Breast epithelium (tissue), 4 donors: Measurements from ENCODE around the gene RBPJ. TPM values are rescaled to one million over a fixed set of nuclear protein-coding genes. Genes with fewer than 3 reads are reported as not detected.

Experiments
- DNase-seq, 2 donors: peaks; one replicate each; pipeline ENCODE4 v3.0.0-alpha.2; 2019; ENCODE audit warnings: low spot score in 2 of 2
- H3K27ac ChIP-seq, 2 donors: fragments of 200-600 bp; sonication (generic) in 1 of 2; one replicate each; pipeline ENCODE4 v1.5.1; 2016 to 2019; ENCODE audit warnings: mild to moderate bottlenecking in 1 of 2
- H3K27me3 ChIP-seq, 2 donors: fragments of 200-600 bp; sonication (generic) in 1 of 2; one replicate each; pipeline versions ENCODE4 v1.5.1 to v1.6.0; 2017 to 2019; ENCODE audit warnings: control low read depth in 1 of 2, mild to moderate bottlenecking in 1 of 2
- H3K36me3 ChIP-seq: fragments of 200-600 bp; one replicate; pipeline ENCODE4 v1.5.1; 2019
- H3K4me1 ChIP-seq, 2 donors: fragments of 200-600 bp; sonication (generic); one replicate each; pipeline ENCODE4 v1.5.1; 2016 to 2019; ENCODE audit warnings: control low read depth in 1 of 2
- H3K4me3 ChIP-seq, 3 donors: fragments of 200-600 bp; sonication (generic); 1 replicate in 2 of 3; 2 replicates in 1 of 3; pipeline ENCODE4 v1.5.1; 2016 to 2019; ENCODE audit warnings: mild to moderate bottlenecking in 3 of 3, moderate library complexity in 2 of 3
- H3K9me3 ChIP-seq, 2 donors: fragments of 200-600 bp; sonication (generic) in 1 of 2; one replicate each; pipeline ENCODE4 v1.5.1; 2016 to 2019; ENCODE audit warnings: control low read depth in 1 of 2
- CTCF ChIP-seq, 3 donors: fragments of 450-650 bp; IDR thresholded peaks; one replicate each; pipeline ENCODE4 v1.5.1; 2016 to 2017; ENCODE audit warnings: antibody characterized with exemption in 3 of 3, mild to moderate bottlenecking in 3 of 3, moderate library complexity in 3 of 3
- POLR2A ChIP-seq: fragments of 450-650 bp; IDR thresholded peaks from one replicate; pipeline ENCODE4 v1.6.1; 2016; ENCODE audit warnings: antibody characterized with exemption, mild to moderate bottlenecking, moderate library complexity
- POLR2AphosphoS5 ChIP-seq, 3 donors: sonication (generic); formaldehyde crosslinking; IDR thresholded peaks; one replicate each; pipeline ENCODE4 v1.6.1; 2017; ENCODE audit warnings: antibody characterized with exemption in 3 of 3
- intact Hi-C: fragments of 100-400 bp; cut with DNase I; formaldehyde crosslinking; loops from one replicate; pipeline ENCODE4 v1.15.1; 2023; ENCODE audit warnings: low total_unique reads
- total RNA-seq, 3 donors: library from RNA; depleted of rRNA; stranded (reverse); fragments of >200 nt; gene quantifications; one replicate each; pipeline ENCODE4 v1.1.0, GENCODE V29; 2016

The RBPJ gene
- total RNA-seq, 3 donors from 2014 or later, result 64.9 to 143 (median 88.7) TPM

GRCh38 chr4:26279446-26279845 lies 41.4 kb upstream of the RBPJ start:
- H3K4me1 ChIP-seq, result no peaks in the 10 kb centered on the region
- DNase-seq, result no peak
- TF ChIP-seq POLR2A, result no peak
- TF ChIP-seq POLR2AphosphoS5 (IDR thresholded peaks at IDR 0.05), result no peak
- TF ChIP-seq CTCF (IDR thresholded peaks at IDR 0.05), result no peak
- intact Hi-C loops, result no loop called here
- no peaks in the 10 kb centered on the region for H3K27me3 ChIP-seq
- no peaks in the 10 kb centered on the region for H3K36me3 ChIP-seq
- H3K4me3 ChIP-seq, result no peak overlapping the region
- no peak overlapping the region for H3K27ac ChIP-seq
- H3K9me3 ChIP-seq, result no peaks in the 10 kb centered on the region

GRCh38 chr4:26281881-26282280 lies 38.9 kb upstream of the RBPJ start:
- no peaks in the 10 kb centered on the region for H3K9me3 ChIP-seq
- no peaks in the 10 kb centered on the region for H3K36me3 ChIP-seq
- no peak overlapping the region for H3K27ac ChIP-seq
- TF ChIP-seq CTCF (IDR thresholded peaks at IDR 0.05), result no peak
- no peak for TF ChIP-seq POLR2AphosphoS5 (IDR thresholded peaks at IDR 0.05)
- TF ChIP-seq POLR2A, result no peak
- H3K4me1 ChIP-seq, result no peaks in the 10 kb centered on the region
- no peak overlapping the region for H3K4me3 ChIP-seq
- intact Hi-C loops, result no loop called here
- no peak for DNase-seq
- no peaks in the 10 kb centered on the region for H3K27me3 ChIP-seq

GRCh38 chr4:26284536-26284935 lies 36.3 kb upstream of the RBPJ start:
- no peaks in the 10 kb centered on the region for H3K9me3 ChIP-seq
- TF ChIP-seq POLR2AphosphoS5 (IDR thresholded peaks at IDR 0.05) (no peak), POLR2A (no peak), CTCF (IDR thresholded peaks at IDR 0.05) (no peak)
- no peaks in the 10 kb centered on the region for H3K4me1 ChIP-seq
- H3K36me3 ChIP-seq, result no peaks in the 10 kb centered on the region
- H3K27ac ChIP-seq, result no peak overlapping the region
- H3K27me3 ChIP-seq, result no peaks in the 10 kb centered on the region
- no peak overlapping the region for H3K4me3 ChIP-seq
- intact Hi-C loops, result no loop called here
- no peak for DNase-seq

DNA sequence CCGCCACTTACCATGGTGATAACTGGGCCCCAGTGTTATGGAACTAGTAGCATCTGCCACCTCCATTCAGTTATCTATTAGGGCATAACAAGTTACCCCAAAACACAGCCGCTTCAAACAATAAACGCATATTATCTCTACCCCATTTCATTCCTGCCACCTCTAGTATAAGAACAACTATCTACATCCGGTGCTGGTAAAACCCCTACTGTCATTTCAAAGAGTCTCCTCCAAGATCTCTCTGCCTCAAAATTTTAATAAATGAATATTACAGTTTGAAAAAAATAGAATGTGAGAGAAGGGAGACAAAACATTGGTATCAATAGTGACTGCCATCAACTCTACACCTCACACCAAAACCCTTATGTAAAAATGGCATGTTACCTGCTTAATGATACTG lies 35.5 kb upstream of the RBPJ start:
- intact Hi-C loops, result no loop called here
- H3K4me1 ChIP-seq, result no peaks in the 10 kb centered on the region
- no peak for TF ChIP-seq POLR2A
- DNase-seq, result no peak
- H3K36me3 ChIP-seq, result no peaks in the 10 kb centered on the region
- no peak overlapping the region for H3K4me3 ChIP-seq
- no peak overlapping the region for H3K27ac ChIP-seq
- no peaks in the 10 kb centered on the region for H3K9me3 ChIP-seq
- no peaks in the 10 kb centered on the region for H3K27me3 ChIP-seq

DNA sequence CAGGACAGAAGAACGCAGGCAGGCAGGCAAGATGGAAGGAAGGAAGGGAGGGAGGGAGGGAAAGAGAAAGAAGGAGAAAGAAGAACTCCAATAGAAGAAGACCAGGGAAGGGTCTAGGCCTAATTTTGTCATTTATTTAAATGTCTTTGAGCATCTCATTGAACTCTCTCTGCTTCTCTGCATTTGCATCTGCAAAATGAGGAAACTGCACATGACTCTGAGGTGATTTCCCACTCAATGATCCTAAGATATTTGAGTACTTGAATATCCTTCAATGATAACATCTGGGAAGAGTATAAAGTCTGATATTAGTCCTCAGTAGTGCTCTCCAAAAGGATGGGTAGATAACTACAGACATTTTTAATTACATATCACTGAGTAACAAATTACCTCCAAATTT lies 33.1 kb upstream of the RBPJ start:
- TF ChIP-seq CTCF (IDR thresholded peaks at IDR 0.05) (no peak), POLR2AphosphoS5 (IDR thresholded peaks at IDR 0.05) (no peak)
- Histone ChIP-seq H3K36me3 (no peaks in the 10 kb centered on the region), H3K9me3 (no peaks in the 10 kb centered on the region), H3K4me3 (no peak overlapping the region), H3K27me3 (no peaks in the 10 kb centered on the region), H3K27ac (no peak overlapping the region), H3K4me1 (no peaks in the 10 kb centered on the region)
- intact Hi-C loops, result no loop called here
- DNase-seq, result no peak

DNA sequence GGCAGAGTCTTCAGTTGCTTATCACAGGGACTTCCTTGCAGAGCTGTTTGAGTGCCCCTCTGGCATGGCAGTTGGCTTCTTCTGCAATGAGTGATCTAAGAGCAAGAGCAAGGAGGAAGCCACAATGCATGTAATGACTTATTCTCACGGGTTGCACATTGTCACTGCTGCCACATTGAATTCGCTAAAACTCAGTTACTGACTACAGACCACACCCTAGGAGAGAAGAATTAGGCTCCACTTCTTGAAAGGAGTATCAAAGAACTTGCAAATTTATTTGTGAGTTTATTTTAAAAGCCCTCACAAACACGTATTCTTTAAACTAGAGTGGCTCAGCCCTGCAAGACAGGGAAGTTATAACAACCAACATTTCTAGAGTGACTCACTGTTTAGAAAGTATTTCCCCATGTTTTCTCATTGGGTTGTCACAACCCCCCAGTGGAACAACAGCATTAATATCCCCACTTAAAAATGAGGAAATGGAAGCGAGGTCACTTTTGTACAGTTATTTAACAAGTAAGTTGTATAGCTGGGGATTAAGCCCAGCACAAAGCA lies 32.4 kb upstream of the RBPJ start:
- intact Hi-C loops, result no loop called here
- DNase-seq, result no peak
- no peaks in the 10 kb centered on the region for H3K27me3 ChIP-seq
- no peaks in the 10 kb centered on the region for H3K9me3 ChIP-seq
- H3K4me1 ChIP-seq, result no peaks in the 10 kb centered on the region
- no peak overlapping the region for H3K4me3 ChIP-seq
- no peaks in the 10 kb centered on the region for H3K36me3 ChIP-seq
- no peak overlapping the region for H3K27ac ChIP-seq
- TF ChIP-seq POLR2AphosphoS5 (IDR thresholded peaks at IDR 0.05) (no peak), CTCF (IDR thresholded peaks at IDR 0.05) (no peak), POLR2A (no peak)
